ENCODE results near the gene HJURP. TPM values are rescaled to one million over a fixed set of nuclear protein-coding genes. Genes with fewer than 3 reads are reported as not detected.

HJURP gene
- total RNA-seq, 1 donor from 2014 or later: 1.2 TPM

- no peak for TF ChIP-seq CTCF (IDR thresholded peaks at IDR 0.05)
- no peaks in the 10 kb centered on the region for H3K27me3 ChIP-seq
- ATAC-seq (no peak), DNase-seq (no peak)
- H3K27ac ChIP-seq: no peak overlapping the region
- no peaks in the 10 kb centered on the region for H3K4me1 ChIP-seq
- no peak overlapping the region for H3K4me3 ChIP-seq
- H3K9me3 ChIP-seq: no peaks in the 10 kb centered on the region
- no peaks in the 10 kb centered on the region for H3K36me3 ChIP-seq
- intact Hi-C loops (cut with DNase I): no loop called here
Measured at GRCh38 chr2:233800208-233800607, 54.1 kb downstream of the HJURP start.

GRCh38 chr2:233799716-233800115 is 54.6 kb downstream of the HJURP start:
- Histone ChIP-seq H3K36me3 (no peaks in the 10 kb centered on the region), H3K27ac (no peak overlapping the region), H3K9me3 (no peaks in the 10 kb centered on the region), H3K27me3 (no peaks in the 10 kb centered on the region), H3K4me1 (no peaks in the 10 kb centered on the region), H3K4me3 (no peak overlapping the region)
- ATAC-seq (no peak), DNase-seq (no peak)
- intact Hi-C loops (cut with DNase I): no loop called here
- no peak for TF ChIP-seq CTCF (IDR thresholded peaks at IDR 0.05)

DNA sequence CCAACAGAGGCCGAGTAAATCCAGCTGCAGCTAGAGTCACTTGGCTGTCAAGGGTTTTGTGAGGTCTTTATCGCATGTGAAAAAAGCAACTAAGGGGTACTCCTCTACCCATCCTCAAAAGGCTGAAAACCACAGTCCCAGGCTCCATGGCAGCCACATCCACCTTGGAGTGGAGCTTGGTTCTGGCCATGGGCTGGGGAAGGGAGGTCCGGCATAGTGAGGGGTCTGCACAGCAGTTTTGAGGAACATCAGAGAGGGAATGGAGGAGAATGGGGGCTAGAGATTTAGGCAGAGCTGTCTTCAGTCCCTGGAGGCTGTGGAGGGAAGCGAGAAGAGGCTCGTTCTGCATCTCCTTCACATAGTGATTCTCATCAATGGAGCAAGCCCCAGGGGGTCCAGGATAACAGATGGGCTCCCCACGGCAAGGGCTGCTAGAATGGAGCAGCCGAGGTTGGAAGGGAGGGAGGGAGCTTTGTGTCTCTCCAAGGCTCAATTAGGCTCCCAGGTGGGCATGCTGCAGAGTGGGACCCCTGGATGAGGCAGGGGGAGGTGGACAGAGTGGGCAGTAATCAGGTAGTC is 55.2 kb downstream of the HJURP start:
- intact Hi-C loops (cut with DNase I): no loop called here
- Histone ChIP-seq H3K9me3 (no peaks in the 10 kb centered on the region), H3K4me3 (no peak overlapping the region), H3K27me3 (no peaks in the 10 kb centered on the region), H3K4me1 (no peaks in the 10 kb centered on the region), H3K36me3 (no peaks in the 10 kb centered on the region), H3K27ac (no peak overlapping the region)
- no peak for ATAC-seq
- TF ChIP-seq CTCF (IDR thresholded peaks at IDR 0.05): no peak
- no peak for DNase-seq

DNA sequence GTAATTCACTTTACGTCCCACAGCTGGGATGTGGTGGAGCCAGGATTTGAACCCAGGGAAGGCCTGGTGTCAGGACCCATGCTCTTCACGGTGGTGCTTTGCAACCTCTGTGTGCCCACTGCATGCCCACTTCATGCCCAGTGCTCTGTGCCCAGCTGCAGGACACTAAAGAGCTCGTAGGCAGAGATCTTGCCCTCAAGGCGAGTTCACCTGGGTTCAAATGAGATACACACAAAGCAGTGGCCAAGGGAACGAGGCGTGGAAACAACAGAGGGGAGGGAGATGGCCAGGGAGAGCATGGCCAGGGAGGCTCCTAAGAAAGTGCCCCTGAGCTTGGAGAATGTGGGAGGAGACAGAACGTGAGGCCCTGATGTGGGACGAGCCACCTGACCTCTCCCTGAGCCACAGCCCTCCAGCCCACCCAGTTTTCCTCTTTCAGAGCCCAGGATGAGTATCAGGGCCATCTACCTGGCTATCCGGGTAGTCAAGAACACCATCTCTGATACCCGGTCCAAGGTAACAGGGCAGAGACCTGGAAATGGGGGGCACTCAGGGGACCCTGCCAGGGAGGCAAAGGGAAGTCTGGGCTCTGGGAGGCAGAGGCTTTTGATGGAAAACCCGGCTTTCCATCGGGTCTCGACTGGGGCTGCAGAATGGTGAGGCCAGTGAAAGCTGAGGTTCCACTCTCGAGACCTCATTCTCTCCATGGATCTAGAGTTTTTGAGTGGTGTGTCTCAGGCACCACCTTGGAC is 55.8 kb downstream of the HJURP start:
- ATAC-seq: no peak
- H3K27me3 ChIP-seq: no peaks in the 10 kb centered on the region
- TF ChIP-seq CTCF (IDR thresholded peaks at IDR 0.05): no peak
- H3K4me1 ChIP-seq: no peaks in the 10 kb centered on the region
- H3K9me3 ChIP-seq: no peaks in the 10 kb centered on the region
- peak; percentile 49 for DNase-seq
- H3K27ac ChIP-seq: no peak overlapping the region
- H3K36me3 ChIP-seq: no peaks in the 10 kb centered on the region
- H3K4me3 ChIP-seq: no peak overlapping the region
- intact Hi-C loops (cut with DNase I): no loop called here

DNA sequence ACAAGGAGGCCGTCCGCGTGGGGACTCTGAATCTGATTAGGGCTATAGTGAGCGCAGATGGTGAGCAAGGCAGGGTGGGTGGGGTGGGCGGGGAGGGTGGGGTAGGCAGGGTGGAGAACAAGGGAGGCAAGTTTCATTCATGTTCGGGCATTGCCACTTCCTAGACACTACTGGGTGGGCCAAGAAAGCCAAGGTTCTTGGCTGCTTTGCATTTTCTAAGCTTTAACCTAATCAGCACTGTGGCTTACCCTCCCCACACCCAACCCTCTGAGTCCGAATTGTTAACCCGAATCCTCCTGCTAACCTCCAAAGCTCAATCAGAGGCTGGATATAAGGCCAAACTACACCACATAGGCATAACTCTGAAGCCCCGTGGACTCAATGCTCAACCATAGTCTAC is 58.1 kb downstream of the HJURP start:
- no peaks in the 10 kb centered on the region for H3K9me3 ChIP-seq
- H3K27ac ChIP-seq: no peak overlapping the region
- no peaks in the 10 kb centered on the region for H3K36me3 ChIP-seq
- no peaks in the 10 kb centered on the region for H3K4me1 ChIP-seq
- intact Hi-C loops (cut with DNase I): no loop called here
- no peak for TF ChIP-seq CTCF (IDR thresholded peaks at IDR 0.05)
- H3K27me3 ChIP-seq: no peaks in the 10 kb centered on the region
- DNase-seq: no peak
- H3K4me3 ChIP-seq: no peak overlapping the region
- no peak for ATAC-seq
